PC-3 (cell line): ENCODE results near the gene SSBP2. TPM values are rescaled to one million over a fixed set of nuclear protein-coding genes. Genes with fewer than 3 reads are reported as not detected.

Experiments used
- ATAC-seq: fragments of 200-7000 bp; cut with Tn5 transposase; 2 replicates; pipeline ENCODE4 v1.9.1; 2020; ENCODE audit warnings: mild to moderate bottlenecking, moderate library complexity
- BruUV-seq: library from RNA; stranded (reverse); fragments of 400-500 nt; replicated peaks from 2 replicates; lab custom pipeline; 2021; lab: Mats Ljungman, UMichigan
- CTCF ChIA-PET: fragments of 300-600 bp; sonication (Branson Sonifier 250); formaldehyde crosslinking; loops from one replicate; lab custom pipeline; 2022; ENCODE audit warnings: antibody characterized with exemption; lab: Charles Lee
- POLR2A ChIA-PET: fragments of 300-600 bp; sonication (Branson Sonifier 250); formaldehyde crosslinking; loops from one replicate; lab custom pipeline; 2022; ENCODE audit warnings: antibody characterized with exemption; ENCODE audit not compliant: unreplicated experiment; lab: Charles Lee
- DNase-seq: peaks from one replicate; pipeline ENCODE4 v3.0.0-alpha.2; 2015
- H2AFZ ChIP-seq: fragments of 300-600 bp; sonication (generic); 2 replicates; pipeline ENCODE4 v1.6.0; 2016; ENCODE audit warnings: antibody characterized with exemption, low read length
- H3F3A ChIP-seq: fragments of 300-600 bp; sonication (generic); one replicate; pipeline ENCODE4 v1.6.0; 2017; ENCODE audit warnings: antibody characterized with exemption, low read length, control low read depth, mild to moderate bottlenecking; ENCODE audit not compliant: unreplicated experiment
- H3K27ac ChIP-seq: fragments of 300-600 bp; sonication (generic); 2 replicates; pipeline ENCODE4 v1.5.1; 2016; ENCODE audit warnings: mild to moderate bottlenecking, low read length
- H3K27me3 ChIP-seq: fragments of 300-600 bp; sonication (generic); 2 replicates; pipeline ENCODE4 v1.6.1; 2016; ENCODE audit warnings: low read length, mixed read lengths
- H3K36me3 ChIP-seq: fragments of 300-600 bp; sonication (generic); 2 replicates; pipeline ENCODE4 v1.6.1; 2016; ENCODE audit warnings: low read depth, mixed run types, low read length, mixed read lengths
- H3K4me1 ChIP-seq: fragments of 300-600 bp; sonication (generic); 2 replicates; pipeline ENCODE4 v1.5.1; 2016; ENCODE audit warnings: low read length; ENCODE audit not compliant: insufficient read depth
- H3K4me2 ChIP-seq: fragments of 300-600 bp; sonication (generic); 2 replicates; pipeline ENCODE4 v1.6.0; 2016; ENCODE audit warnings: low read length
- H3K4me3 ChIP-seq: fragments of 300-600 bp; sonication (generic); 2 replicates; pipeline ENCODE4 v1.5.1; 2016; ENCODE audit warnings: mild to moderate bottlenecking, low read length, mixed read lengths
- H3K79me2 ChIP-seq: fragments of 300-600 bp; sonication (generic); 2 replicates; pipeline ENCODE4 v1.6.1; 2017; ENCODE audit warnings: low read length, mixed read lengths
- H3K9ac ChIP-seq: fragments of 300-600 bp; sonication (generic); 2 replicates; pipeline ENCODE4 v1.6.0; 2016; ENCODE audit warnings: mild to moderate bottlenecking, low read length
- H3K9me2 ChIP-seq: fragments of 300-600 bp; sonication (generic); replicated peaks from 2 replicates; pipeline ENCODE4 v1.6.1; 2016; ENCODE audit warnings: mixed run types, low read length, mixed read lengths
- H3K9me3 ChIP-seq: fragments of 300-600 bp; sonication (generic); 2 replicates; pipeline ENCODE4 v1.6.1; 2016; ENCODE audit warnings: low read length, mixed read lengths
- H4K20me1 ChIP-seq: fragments of 300-600 bp; sonication (generic); 2 replicates; pipeline ENCODE4 v1.6.1; 2016; ENCODE audit warnings: low read length, mixed read lengths
- EZH2 ChIP-seq: fragments of 300-600 bp; sonication (generic); IDR thresholded peaks from one replicate; pipeline ENCODE4 v1.6.1; 2017; ENCODE audit warnings: antibody characterized with exemption, mild to moderate bottlenecking, low read length; ENCODE audit not compliant: unreplicated experiment
- EZH2phosphoT487 ChIP-seq: fragments of 300-600 bp; sonication (generic); IDR thresholded peaks from 2 replicates; pipeline ENCODE4 v1.6.1; 2018; ENCODE audit warnings: mild to moderate bottlenecking, antibody characterized with exemption, low read length, borderline replicate concordance
- intact Hi-C: fragments of 100-400 bp; cut with micrococcal nuclease; formaldehyde crosslinking; loops from 2 replicates; pipeline ENCODE4 v1.9.0; 2023
- total RNA-seq: library from RNA; depleted of rRNA; stranded (reverse); fragments of >200 nt; gene quantifications from 2 replicates; pipeline ENCODE4 v1.2.3, GENCODE V29; 2014
- TF ChIP-seq, protein P1 (sequence below): fragments of 300-600 bp; sonication (generic); conservative IDR thresholded peaks from 2 replicates; pipeline ENCODE4 v1.5.1; 2017; ENCODE audit warnings: antibody characterized with exemption, low read depth, mild to moderate bottlenecking, low read length

Gene SSBP2
- total RNA-seq, 1 experiment from 2014 or later, result 5.8 TPM

GRCh38 chr5:81756016-81756415 lies 5.1 kb upstream of the SSBP2 start:
- peaks cover 18% of the 10 kb centered on the region for H3K4me1 ChIP-seq
- no peak overlapping the region for H3K4me3 ChIP-seq
- H4K20me1 ChIP-seq, result no peaks in the 10 kb centered on the region
- H3K27ac ChIP-seq, result no peak overlapping the region
- no peaks in the 10 kb centered on the region for H3K27me3 ChIP-seq
- H3K9ac ChIP-seq, result no peak overlapping the region
- no peaks in the 10 kb centered on the region for H3K9me3 ChIP-seq
- no peaks in the 10 kb centered on the region for H3K36me3 ChIP-seq
- no peak overlapping the region for H2AFZ ChIP-seq
- H3K79me2 ChIP-seq, result no peaks in the 10 kb centered on the region
- DNase-seq (no peak), ATAC-seq (no peak)
- TF ChIP-seq EZH2, result no peak
- no peak for TF ChIP-seq EZH2phosphoT487
- TF ChIP-seq, protein P1, sequence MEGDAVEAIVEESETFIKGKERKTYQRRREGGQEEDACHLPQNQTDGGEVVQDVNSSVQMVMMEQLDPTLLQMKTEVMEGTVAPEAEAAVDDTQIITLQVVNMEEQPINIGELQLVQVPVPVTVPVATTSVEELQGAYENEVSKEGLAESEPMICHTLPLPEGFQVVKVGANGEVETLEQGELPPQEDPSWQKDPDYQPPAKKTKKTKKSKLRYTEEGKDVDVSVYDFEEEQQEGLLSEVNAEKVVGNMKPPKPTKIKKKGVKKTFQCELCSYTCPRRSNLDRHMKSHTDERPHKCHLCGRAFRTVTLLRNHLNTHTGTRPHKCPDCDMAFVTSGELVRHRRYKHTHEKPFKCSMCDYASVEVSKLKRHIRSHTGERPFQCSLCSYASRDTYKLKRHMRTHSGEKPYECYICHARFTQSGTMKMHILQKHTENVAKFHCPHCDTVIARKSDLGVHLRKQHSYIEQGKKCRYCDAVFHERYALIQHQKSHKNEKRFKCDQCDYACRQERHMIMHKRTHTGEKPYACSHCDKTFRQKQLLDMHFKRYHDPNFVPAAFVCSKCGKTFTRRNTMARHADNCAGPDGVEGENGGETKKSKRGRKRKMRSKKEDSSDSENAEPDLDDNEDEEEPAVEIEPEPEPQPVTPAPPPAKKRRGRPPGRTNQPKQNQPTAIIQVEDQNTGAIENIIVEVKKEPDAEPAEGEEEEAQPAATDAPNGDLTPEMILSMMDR, result no peak
- intact Hi-C loops, result no loop called here
- BruUV-seq, result no TSS peak
- peak overlapping the region; percentile 63; the same call in 1 of the 2 replicates for H3K4me2 ChIP-seq
- H3F3A ChIP-seq, result no peaks in the 10 kb centered on the region
- ChIA-PET POLR2A (interaction anchor here (0.7 kb wide), 1 partner anchor 154 kb away, joined by 3 read pairs; no protein-coding TSS in a partner anchor), CTCF (interaction anchor here (1.0 kb wide), 1 partner anchor 410 kb away, joined by 3 read pairs; no protein-coding TSS in a partner anchor)
- H3K9me2 ChIP-seq, result no peaks in the 10 kb centered on the region

- Histone ChIP-seq H3K4me2 (peak overlapping the region; percentile 63), H2AFZ (no peak overlapping the region; the same call in 1 of the 2 replicates), H3K27me3 (no peaks in the 10 kb centered on the region), H3K4me3 (no peak overlapping the region), H3K9me2 (no peaks in the 10 kb centered on the region), H3F3A (no peaks in the 10 kb centered on the region), H3K9ac (no peak overlapping the region), H3K4me1 (peaks cover 18% of the 10 kb centered on the region), H4K20me1 (no peaks in the 10 kb centered on the region), H3K36me3 (no peaks in the 10 kb centered on the region), H3K79me2 (no peaks in the 10 kb centered on the region), H3K9me3 (no peaks in the 10 kb centered on the region), H3K27ac (peak overlapping the region; percentile 13; the same call in 1 of the 2 replicates)
- peak; percentile 33 for ATAC-seq
- TF ChIP-seq EZH2phosphoT487 (no peak), EZH2 (no peak)
- TF ChIP-seq, protein P1, result no peak
- intact Hi-C loops, result loop anchor here (1.0 kb wide), 2 partner anchors 14 to 96 kb away; no protein-coding TSS in a partner anchor
- CTCF ChIA-PET, result interaction anchor here (1.0 kb wide), 1 partner anchor 410 kb away, joined by 3 read pairs; no protein-coding TSS in a partner anchor
- peak; percentile 88 for DNase-seq
- no TSS peak for BruUV-seq
- POLR2A ChIA-PET, result interaction anchor here (0.6 kb wide), 1 partner anchor 41 kb away, joined by 3 read pairs; no protein-coding TSS in a partner anchor
These were observed 4.4 kb upstream of the SSBP2 start for GRCh38 chr5:81755320-81755719.

GRCh38 chr5:81754621-81755020 lies 3.7 kb upstream of the SSBP2 start:
- Histone ChIP-seq H4K20me1 (no peaks in the 10 kb centered on the region), H2AFZ (peak overlapping the region; percentile 11; the same call in 1 of the 2 replicates), H3K9me2 (no peaks in the 10 kb centered on the region), H3K9ac (no peak overlapping the region), H3K4me2 (no peak overlapping the region), H3K27ac (no peak overlapping the region), H3K36me3 (no peaks in the 10 kb centered on the region), H3K4me3 (no peak overlapping the region), H3K27me3 (peaks cover under 1% of the 10 kb centered on the region; the same call in 1 of the 2 replicates), H3K9me3 (no peaks in the 10 kb centered on the region), H3F3A (no peaks in the 10 kb centered on the region), H3K79me2 (no peaks in the 10 kb centered on the region), H3K4me1 (peaks cover 18% of the 10 kb centered on the region)
- intact Hi-C loops, result loop anchor here (1.0 to 5.0 kb wide), 4 partner anchors 15 to 452 kb away; partner anchors contain the start of gene ZCCHC9
- TF ChIP-seq EZH2 (no peak), EZH2phosphoT487 (no peak)
- TF ChIP-seq, protein P1, result no peak
- BruUV-seq, result no TSS peak
- ATAC-seq (no peak), DNase-seq (no peak)
- ChIA-PET POLR2A (interaction anchor here (0.6 kb wide), 1 partner anchor 42 kb away, joined by 3 read pairs; no protein-coding TSS in a partner anchor), CTCF (no interaction called here)
